CD4-positive, alpha-beta T cell (primary cell): ENCODE results near the gene PRKCA. TPM values are rescaled to one million over a fixed set of nuclear protein-coding genes. Genes with fewer than 3 reads are reported as not detected.

Source experiments
- ATAC-seq: fragments of 200-7000 bp; cut with Tn5 transposase; one replicate; pipeline ENCODE4 v1.10.0; 2022; ENCODE audit warnings: mild to moderate bottlenecking; ENCODE audit not compliant: poor library complexity
- CTCF ChIA-PET: fragments of 350-600 bp; sonication (Branson Sonifier 250); formaldehyde crosslinking; loops from one replicate; lab custom pipeline; 2021; ENCODE audit warnings: antibody characterized with exemption, inconsistent platforms; lab: Charles Lee
- POLR2A ChIA-PET: fragments of 350-600 bp; sonication (Branson Sonifier 250); formaldehyde crosslinking; loops from one replicate; lab custom pipeline; 2021; ENCODE audit warnings: antibody characterized with exemption, inconsistent platforms; lab: Charles Lee
- DNase-seq, 14 experiments: peaks; one replicate each; pipeline ENCODE4 v3.0.0-alpha.2; 2013 to 2020; ENCODE audit warnings: mixed read lengths in 2 of 14
- H3K27ac ChIP-seq, 2 donors: one replicate each; pipeline versions ENCODE4 v1.5.1 to v1.7.0; 2013; ENCODE audit warnings: low read length in 2 of 2, low read depth in 1 of 2, mild to moderate bottlenecking in 1 of 2
- H3K27me3 ChIP-seq, 2 experiments: 1 replicate in 1 of 2; 2 replicates in 1 of 2; pipeline versions ENCODE4 v1.6.1 to v1.7.0; 2013; ENCODE audit warnings: low read length in 2 of 2, control low read depth in 1 of 2, mild to moderate bottlenecking in 1 of 2, moderate library complexity in 1 of 2; ENCODE audit not compliant: insufficient read depth in 2 of 2, control insufficient read depth in 1 of 2
- H3K36me3 ChIP-seq: one replicate; pipeline ENCODE4 v1.6.1; 2013; ENCODE audit warnings: low read length, control low read depth; ENCODE audit not compliant: insufficient read depth
- H3K4me1 ChIP-seq: one replicate; pipeline ENCODE4 v1.6.1; 2013; ENCODE audit warnings: low read length, control low read depth; ENCODE audit not compliant: insufficient read depth
- H3K4me3 ChIP-seq: one replicate; pipeline ENCODE4 v1.5.1; 2013; ENCODE audit warnings: mild to moderate bottlenecking, low read length, moderate library complexity
- H3K9me3 ChIP-seq, 2 experiments: 1 replicate in 1 of 2; 2 replicates in 1 of 2; pipeline versions ENCODE4 v1.6.1 to v1.7.0; 2013; ENCODE audit warnings: low read length in 2 of 2, mild to moderate bottlenecking in 2 of 2, control low read depth in 1 of 2, moderate library complexity in 1 of 2; ENCODE audit not compliant: control insufficient read depth in 1 of 2, insufficient read depth in 1 of 2
- H3K27ac Mint-ChIP-seq: one replicate; pipeline ENCODE4 v1.8.0; 2020; ENCODE audit warnings: mixed read lengths
- H3K27me3 Mint-ChIP-seq: one replicate; pipeline ENCODE4 v1.8.0; 2021; ENCODE audit warnings: mixed read lengths
- H3K36me3 Mint-ChIP-seq: one replicate; pipeline ENCODE4 v1.8.0; 2021; ENCODE audit warnings: low read depth, mixed read lengths
- H3K4me1 Mint-ChIP-seq: one replicate; pipeline ENCODE4 v1.8.0; 2021; ENCODE audit warnings: low read depth, mixed read lengths
- H3K4me3 Mint-ChIP-seq: one replicate; pipeline ENCODE4 v1.8.0; 2020; ENCODE audit warnings: mild to moderate bottlenecking, mixed read lengths
- H3K9me3 Mint-ChIP-seq: one replicate; pipeline ENCODE4 v1.8.0; 2020; ENCODE audit warnings: mixed read lengths
- CTCF ChIP-seq: fragments of 200-600 bp; IDR thresholded peaks from one replicate; pipeline ENCODE4 v1.8.0; 2022; ENCODE audit warnings: antibody characterized with exemption, mild to moderate bottlenecking
- intact Hi-C, 2 experiments: fragments of 100-400 bp; cut with DNase I in 1 of 2; cut with micrococcal nuclease in 1 of 2; formaldehyde crosslinking; loops; one replicate each; pipeline versions ENCODE4 v1.15.1 to v1.9.0; 2023 to 2025; cut with DNase I, micrococcal nuclease
- total RNA-seq, 174 experiments: library from RNA in 2 of 174; stranded (reverse) in 2 of 174; gene quantifications; one replicate each; pipeline ENCODE4 v1.2.3 and lab custom pipeline; 2021 to 2026

Gene PRKCA
- total RNA-seq, 2 experiments from 2014 or later: 84.8 to 88.6 TPM

GRCh38 chr17:66531851-66532295, 229.5 kb downstream of the PRKCA start:
- ChIA-PET POLR2A (no interaction called here), CTCF (no interaction called here)
- DNase-seq (no peak), ATAC-seq (no peak)
- Histone ChIP-seq H3K36me3 (no peaks in the 10 kb centered on the region), H3K4me3 (no peak overlapping the region), H3K9me3 (no peaks in the 10 kb centered on the region), H3K27me3 (no peaks in the 10 kb centered on the region), H3K27ac (no peak overlapping the region), H3K4me1 (peaks cover 6% of the 10 kb centered on the region)
- H3K4me3 Mint-ChIP-seq: no peak overlapping the region
- H3K4me1 Mint-ChIP-seq: peaks cover 71% of the 10 kb centered on the region
- H3K27ac Mint-ChIP-seq: no peak overlapping the region
- no peak for TF ChIP-seq CTCF
- intact Hi-C loops: no loop called here
- peaks cover 35% of the 10 kb centered on the region for H3K36me3 Mint-ChIP-seq
- H3K9me3 Mint-ChIP-seq: no peaks in the 10 kb centered on the region
- no peaks in the 10 kb centered on the region for H3K27me3 Mint-ChIP-seq

- intact Hi-C loops: no loop called here
- TF ChIP-seq CTCF: no peak
- ATAC-seq (no peak), DNase-seq (no peak)
- no peak overlapping the region for H3K4me3 Mint-ChIP-seq
- no peaks in the 10 kb centered on the region for H3K27me3 ChIP-seq
- H3K4me1 ChIP-seq: peaks cover 6% of the 10 kb centered on the region
- no peaks in the 10 kb centered on the region for H3K27me3 Mint-ChIP-seq
- CTCF ChIA-PET: no interaction called here
- peaks cover 80% of the 10 kb centered on the region for H3K4me1 Mint-ChIP-seq
- no peak overlapping the region for H3K4me3 ChIP-seq
- POLR2A ChIA-PET: no interaction called here
- H3K36me3 Mint-ChIP-seq: peaks cover 25% of the 10 kb centered on the region
- no peaks in the 10 kb centered on the region for H3K36me3 ChIP-seq
- no peaks in the 10 kb centered on the region for H3K9me3 Mint-ChIP-seq
- H3K27ac Mint-ChIP-seq: no peak overlapping the region
- H3K27ac ChIP-seq: no peak overlapping the region
- no peaks in the 10 kb centered on the region for H3K9me3 ChIP-seq
Measured at GRCh38 chr17:66533572-66533971, 231.2 kb downstream of the PRKCA start.

- intact Hi-C loops: no loop called here
- no peak overlapping the region for H3K27ac ChIP-seq
- ATAC-seq (no peak), DNase-seq (no peak)
- ChIA-PET CTCF (no interaction called here), POLR2A (interaction anchor here (0.6 kb wide), 1 partner anchor 32 kb away, joined by 5 read pairs; no protein-coding TSS in a partner anchor)
- H3K4me3 ChIP-seq: no peak overlapping the region
- Mint-ChIP-seq H3K27me3 (no peaks in the 10 kb centered on the region), H3K9me3 (no peaks in the 10 kb centered on the region), H3K4me1 (peaks cover 81% of the 10 kb centered on the region), H3K27ac (no peak overlapping the region), H3K4me3 (no peak overlapping the region), H3K36me3 (peaks cover 21% of the 10 kb centered on the region)
- no peaks in the 10 kb centered on the region for H3K27me3 ChIP-seq
- H3K4me1 ChIP-seq: peaks cover 6% of the 10 kb centered on the region
- no peak for TF ChIP-seq CTCF
- no peaks in the 10 kb centered on the region for H3K36me3 ChIP-seq
- no peaks in the 10 kb centered on the region for H3K9me3 ChIP-seq
Measured at GRCh38 chr17:66533986-66534385, 231.6 kb downstream of the PRKCA start.
